ENCODE results near the gene AADACL3. TPM values are rescaled to one million over a fixed set of nuclear protein-coding genes. Genes with fewer than 3 reads are reported as not detected.

Gene AADACL3
- polyA plus RNA-seq, 1 of the 3 experiments (the other 2 are of a cell fraction) = not detected

GRCh38 chr1:12756273-12756672, 40.4 kb downstream of the AADACL3 start:
- WGBS (ENCODE audit: low lambda C conversion rate) = 0% methylated on average over 1 of the region's 2 CpGs
- CTCF ChIA-PET = interaction anchor here (0.8 kb wide), 1 partner anchor 97 kb away, joined by 3 read pairs; no protein-coding TSS in a partner anchor
- no peaks in the 10 kb centered on the region for H3K36me3 ChIP-seq (replicated peaks in 1 of 2; ENCODE audit: control insufficient read depth in 1 of 2, insufficient read depth in 2 of 2, low read length in 1 of 2)

More at GRCh38 chr1:12756273-12756672, 40.4 kb downstream of the AADACL3 start:
- POLR2A ChIA-PET = no interaction called here
- Histone ChIP-seq H3K27me3 (ENCODE audit: insufficient read depth) (no peaks in the 10 kb centered on the region), H4K20me1 (ENCODE audit: insufficient read depth) (no peaks in the 10 kb centered on the region), H3K4me2 (no peak overlapping the region), H3K9ac (no peak overlapping the region), H3K27ac (ENCODE audit: low read depth in 2 of 2, low read length in 1 of 2) (no peak overlapping the region), H3K9me3 (no peaks in the 10 kb centered on the region), H3K4me1 (ENCODE audit: control insufficient read depth in 1 of 2, insufficient read depth in 2 of 2, low read depth in 1 of 2, low read length in 1 of 2) (no peaks in the 10 kb centered on the region), H3K4me3 (ENCODE audit: low read depth in 2 of 2, low read length in 1 of 2) (no peak overlapping the region), H3K79me2 (ENCODE audit: insufficient read depth) (no peaks in the 10 kb centered on the region), H3K9me2 (no peaks in the 10 kb centered on the region), H2AFZ (ENCODE audit: low read depth) (no peak overlapping the region), H3F3A (replicated peaks; ENCODE audit: insufficient read depth) (no peaks in the 10 kb centered on the region)
- no peak for DNase-seq
- no peak for TF ChIP-seq TAF1 (IDR thresholded peaks at IDR 0.05; ENCODE audit: borderline replicate concordance, low read depth, low read length)
- TF ChIP-seq RFX5 (IDR thresholded peaks at IDR 0.05; ENCODE audit: low read length) = no peak
- TF ChIP-seq USF1 (IDR thresholded peaks at IDR 0.05; ENCODE audit: borderline replicate concordance, low read depth) = no peak
- no peak for TF ChIP-seq MAX (IDR thresholded peaks at IDR 0.05; ENCODE audit: low read depth)
- no peak for TF ChIP-seq REST (IDR thresholded peaks at IDR 0.05; ENCODE audit: low read depth, low read length)
- TF ChIP-seq MEF2A (IDR thresholded peaks at IDR 0.05; ENCODE audit: borderline replicate concordance, low read depth) = no peak

All from SK-N-SH (cell line).